ENCODE data around the gene OR1E2.

- TF ChIP-seq, protein P1, sequence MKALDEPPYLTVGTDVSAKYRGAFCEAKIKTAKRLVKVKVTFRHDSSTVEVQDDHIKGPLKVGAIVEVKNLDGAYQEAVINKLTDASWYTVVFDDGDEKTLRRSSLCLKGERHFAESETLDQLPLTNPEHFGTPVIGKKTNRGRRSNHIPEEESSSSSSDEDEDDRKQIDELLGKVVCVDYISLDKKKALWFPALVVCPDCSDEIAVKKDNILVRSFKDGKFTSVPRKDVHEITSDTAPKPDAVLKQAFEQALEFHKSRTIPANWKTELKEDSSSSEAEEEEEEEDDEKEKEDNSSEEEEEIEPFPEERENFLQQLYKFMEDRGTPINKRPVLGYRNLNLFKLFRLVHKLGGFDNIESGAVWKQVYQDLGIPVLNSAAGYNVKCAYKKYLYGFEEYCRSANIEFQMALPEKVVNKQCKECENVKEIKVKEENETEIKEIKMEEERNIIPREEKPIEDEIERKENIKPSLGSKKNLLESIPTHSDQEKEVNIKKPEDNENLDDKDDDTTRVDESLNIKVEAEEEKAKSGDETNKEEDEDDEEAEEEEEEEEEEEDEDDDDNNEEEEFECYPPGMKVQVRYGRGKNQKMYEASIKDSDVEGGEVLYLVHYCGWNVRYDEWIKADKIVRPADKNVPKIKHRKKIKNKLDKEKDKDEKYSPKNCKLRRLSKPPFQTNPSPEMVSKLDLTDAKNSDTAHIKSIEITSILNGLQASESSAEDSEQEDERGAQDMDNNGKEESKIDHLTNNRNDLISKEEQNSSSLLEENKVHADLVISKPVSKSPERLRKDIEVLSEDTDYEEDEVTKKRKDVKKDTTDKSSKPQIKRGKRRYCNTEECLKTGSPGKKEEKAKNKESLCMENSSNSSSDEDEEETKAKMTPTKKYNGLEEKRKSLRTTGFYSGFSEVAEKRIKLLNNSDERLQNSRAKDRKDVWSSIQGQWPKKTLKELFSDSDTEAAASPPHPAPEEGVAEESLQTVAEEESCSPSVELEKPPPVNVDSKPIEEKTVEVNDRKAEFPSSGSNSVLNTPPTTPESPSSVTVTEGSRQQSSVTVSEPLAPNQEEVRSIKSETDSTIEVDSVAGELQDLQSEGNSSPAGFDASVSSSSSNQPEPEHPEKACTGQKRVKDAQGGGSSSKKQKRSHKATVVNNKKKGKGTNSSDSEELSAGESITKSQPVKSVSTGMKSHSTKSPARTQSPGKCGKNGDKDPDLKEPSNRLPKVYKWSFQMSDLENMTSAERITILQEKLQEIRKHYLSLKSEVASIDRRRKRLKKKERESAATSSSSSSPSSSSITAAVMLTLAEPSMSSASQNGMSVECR (CRISPR knock-in tag; IDR thresholded peaks at IDR 0.05; ENCODE audit: borderline replicate concordance): no peak
- no peak for TF ChIP-seq CTCF (IDR thresholded peaks at IDR 0.05)
- TF ChIP-seq ZNF138 (CRISPR knock-in tag; conservative IDR thresholded peaks at IDR 0.05): no peak
- no peak for TF ChIP-seq ZNF281 (CRISPR knock-in tag; IDR thresholded peaks at IDR 0.05)
- TF ChIP-seq MAX (CRISPR knock-in tag; IDR thresholded peaks at IDR 0.05): no peak
- TF ChIP-seq NR2C2 (CRISPR knock-in tag; IDR thresholded peaks at IDR 0.05): no peak
- TF ChIP-seq, protein P2, sequence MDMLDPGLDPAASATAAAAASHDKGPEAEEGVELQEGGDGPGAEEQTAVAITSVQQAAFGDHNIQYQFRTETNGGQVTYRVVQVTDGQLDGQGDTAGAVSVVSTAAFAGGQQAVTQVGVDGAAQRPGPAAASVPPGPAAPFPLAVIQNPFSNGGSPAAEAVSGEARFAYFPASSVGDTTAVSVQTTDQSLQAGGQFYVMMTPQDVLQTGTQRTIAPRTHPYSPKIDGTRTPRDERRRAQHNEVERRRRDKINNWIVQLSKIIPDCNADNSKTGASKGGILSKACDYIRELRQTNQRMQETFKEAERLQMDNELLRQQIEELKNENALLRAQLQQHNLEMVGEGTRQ (CRISPR knock-in tag; IDR thresholded peaks at IDR 0.05): no peak
- TF ChIP-seq ETV6 (CRISPR knock-in tag; IDR thresholded peaks at IDR 0.05): no peak
- TF ChIP-seq, protein P3, sequence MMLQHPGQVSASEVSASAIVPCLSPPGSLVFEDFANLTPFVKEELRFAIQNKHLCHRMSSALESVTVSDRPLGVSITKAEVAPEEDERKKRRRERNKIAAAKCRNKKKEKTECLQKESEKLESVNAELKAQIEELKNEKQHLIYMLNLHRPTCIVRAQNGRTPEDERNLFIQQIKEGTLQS (CRISPR knock-in tag; conservative IDR thresholded peaks at IDR 0.05): no peak
Measured at GRCh38 chr17:3415610-3416009, 18.0 kb downstream of the OR1E2 start.
